GM18867 (cell line): ENCODE data around the gene TSHZ1.
"Not testable (repeated sequence)": the region's sequence is repeated elsewhere in the genome, so short reads cannot be mapped to it uniquely, and the experiment has no call there.

Experiments used
- ATAC-seq: cut with Tn5 transposase; IDR thresholded peaks from one replicate; pipeline ENCODE4 v1.9.1; 2021; ENCODE audit warnings: mild to moderate bottlenecking, moderate library complexity; ENCODE audit not compliant: unreplicated experiment

Gene TSHZ1

GRCh38 chr18:75304678-75305557, 94.3 kb downstream of the TSHZ1 start:
- no peak for ATAC-seq

GRCh38 chr18:75305984-75306383, 95.4 kb downstream of the TSHZ1 start:
- no peak for ATAC-seq

GRCh38 chr18:75307530-75307929, 96.9 kb downstream of the TSHZ1 start:
- ATAC-seq: no peak

- no peak for ATAC-seq
Observed at GRCh38 chr18:75309564-75309963, 99.0 kb downstream of the TSHZ1 start.

GRCh38 chr18:75314117-75314516, 103.5 kb downstream of the TSHZ1 start:
- ATAC-seq: no peak

- no peak for ATAC-seq
Observed at GRCh38 chr18:75314606-75315005, 104.0 kb downstream of the TSHZ1 start.

GRCh38 chr18:75316223-75316622, 105.6 kb downstream of the TSHZ1 start:
- ATAC-seq: no peak

- ATAC-seq: no peak
Observed at GRCh38 chr18:75316826-75317225, 106.2 kb downstream of the TSHZ1 start.

GRCh38 chr18:75317300-75317699, 106.7 kb downstream of the TSHZ1 start:
- peak; percentile 58 for ATAC-seq

GRCh38 chr18:75317703-75318102, 107.1 kb downstream of the TSHZ1 start:
- peak; percentile 41 for ATAC-seq

GRCh38 chr18:75319905-75320304, 109.3 kb downstream of the TSHZ1 start:
- no peak for ATAC-seq

- ATAC-seq: no peak
Observed at GRCh38 chr18:75320506-75320905, 109.9 kb downstream of the TSHZ1 start.

- ATAC-seq: no peak
Observed at GRCh38 chr18:75321431-75321830, 110.8 kb downstream of the TSHZ1 start.

- no peak for ATAC-seq
Observed at GRCh38 chr18:75322206-75322605, 111.6 kb downstream of the TSHZ1 start.

- no peak for ATAC-seq
Observed at GRCh38 chr18:75323821-75324585, 113.4 kb downstream of the TSHZ1 start.

GRCh38 chr18:75324686-75325257, 114.2 kb downstream of the TSHZ1 start:
- no peak for ATAC-seq

GRCh38 chr18:75329753-75330152, 119.2 kb downstream of the TSHZ1 start:
- not testable (repeated sequence) for ATAC-seq

- ATAC-seq: no peak
Observed at GRCh38 chr18:75330308-75330707, 119.7 kb downstream of the TSHZ1 start.

GRCh38 chr18:75334869-75335268, 124.3 kb downstream of the TSHZ1 start:
- ATAC-seq: no peak

GRCh38 chr18:75335511-75335910, 124.9 kb downstream of the TSHZ1 start:
- no peak for ATAC-seq

- ATAC-seq: no peak
Observed at GRCh38 chr18:75336767-75337166, 126.2 kb downstream of the TSHZ1 start.

- no peak for ATAC-seq
Observed at GRCh38 chr18:75337348-75337747, 126.8 kb downstream of the TSHZ1 start.
